ENCODE measurements around the gene YTHDF1. TPM values are rescaled to one million over a fixed set of nuclear protein-coding genes. Genes with fewer than 3 reads are reported as not detected.

YTHDF1 gene
- total RNA-seq, 6 donors from 2014 or later = 29.3 to 42.1 (median 31.6) TPM

DNA sequence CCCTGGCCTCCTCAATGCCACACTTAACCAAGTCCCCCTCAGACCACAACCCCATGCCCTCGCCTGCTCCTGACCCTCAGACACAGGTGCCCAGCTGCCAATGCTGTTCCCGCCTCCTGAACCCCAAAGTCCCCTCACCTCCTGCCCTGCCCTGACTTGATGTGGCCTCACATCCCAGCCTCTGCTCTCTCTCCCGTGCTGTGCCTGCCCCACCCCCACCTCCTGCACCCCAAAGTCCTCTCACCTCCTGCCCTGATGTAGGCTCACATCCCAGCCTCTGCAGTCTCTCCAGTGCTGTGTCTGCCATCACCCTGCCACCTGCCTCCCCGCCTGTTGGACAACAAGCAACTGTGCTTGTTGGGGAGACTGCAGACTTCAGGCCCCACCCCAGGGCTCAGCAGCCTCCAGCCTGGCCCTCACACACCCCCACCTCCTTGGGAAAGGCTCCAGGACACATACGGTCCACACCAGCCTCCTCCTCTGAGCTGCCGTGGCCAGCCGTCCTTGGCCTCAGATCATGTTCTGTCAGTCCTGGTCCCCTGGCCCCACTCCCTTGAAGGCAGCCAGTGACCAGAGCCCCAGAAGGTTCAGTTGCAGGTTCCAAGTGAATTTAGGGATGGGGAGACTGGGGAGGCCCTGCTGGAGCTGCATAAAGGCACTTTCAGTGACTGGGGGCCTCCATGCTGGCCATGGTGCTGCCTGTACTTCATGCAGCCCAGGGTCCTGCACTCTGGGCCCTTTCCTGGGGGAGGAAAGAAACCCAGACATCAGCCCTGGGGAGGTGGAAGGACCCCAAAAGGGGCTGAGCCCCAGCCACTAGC, 28.4 kb downstream of the YTHDF1 start:
- 73 to 79% methylated on average over 4 to 7 of the region's 7 CpGs for WGBS, 2 donors
- no peak overlapping the region for H3K27ac ChIP-seq
- no peaks in the 10 kb centered on the region for H3K4me1 ChIP-seq
- no peaks in the 10 kb centered on the region for H3K27me3 ChIP-seq
- ATAC-seq (ENCODE audit: low FRiP score in 2 of 2) = no peak
- H3K4me3 ChIP-seq = no peak overlapping the region
- no peaks in the 10 kb centered on the region for H3K36me3 ChIP-seq
- peak in 1 of 2 donors; percentile 45 for DNase-seq
- no peaks in the 10 kb centered on the region for H3K9me3 ChIP-seq
- no peak for TF ChIP-seq EP300 (IDR thresholded peaks at IDR 0.05)
- TF ChIP-seq POLR2AphosphoS5 (IDR thresholded peaks at IDR 0.05) = no peak
- TF ChIP-seq, protein P1, sequence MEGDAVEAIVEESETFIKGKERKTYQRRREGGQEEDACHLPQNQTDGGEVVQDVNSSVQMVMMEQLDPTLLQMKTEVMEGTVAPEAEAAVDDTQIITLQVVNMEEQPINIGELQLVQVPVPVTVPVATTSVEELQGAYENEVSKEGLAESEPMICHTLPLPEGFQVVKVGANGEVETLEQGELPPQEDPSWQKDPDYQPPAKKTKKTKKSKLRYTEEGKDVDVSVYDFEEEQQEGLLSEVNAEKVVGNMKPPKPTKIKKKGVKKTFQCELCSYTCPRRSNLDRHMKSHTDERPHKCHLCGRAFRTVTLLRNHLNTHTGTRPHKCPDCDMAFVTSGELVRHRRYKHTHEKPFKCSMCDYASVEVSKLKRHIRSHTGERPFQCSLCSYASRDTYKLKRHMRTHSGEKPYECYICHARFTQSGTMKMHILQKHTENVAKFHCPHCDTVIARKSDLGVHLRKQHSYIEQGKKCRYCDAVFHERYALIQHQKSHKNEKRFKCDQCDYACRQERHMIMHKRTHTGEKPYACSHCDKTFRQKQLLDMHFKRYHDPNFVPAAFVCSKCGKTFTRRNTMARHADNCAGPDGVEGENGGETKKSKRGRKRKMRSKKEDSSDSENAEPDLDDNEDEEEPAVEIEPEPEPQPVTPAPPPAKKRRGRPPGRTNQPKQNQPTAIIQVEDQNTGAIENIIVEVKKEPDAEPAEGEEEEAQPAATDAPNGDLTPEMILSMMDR (IDR thresholded peaks at IDR 0.05) = no peak
- no peak for TF ChIP-seq POLR2A (IDR thresholded peaks at IDR 0.05)

- H3K4me1 ChIP-seq = no peaks in the 10 kb centered on the region
- no peak overlapping the region for H3K4me3 ChIP-seq
- no peaks in the 10 kb centered on the region for H3K36me3 ChIP-seq
- peaks cover 0 to 3% (median 0%) of the 10 kb centered on the region in 4 donors for H3K27me3 ChIP-seq
- H3K9me3 ChIP-seq = no peaks in the 10 kb centered on the region
- WGBS, 2 donors = 78 to 82% methylated on average over 6 to 7 of the region's 8 CpGs
- no peak for ATAC-seq (ENCODE audit: low FRiP score in 2 of 2)
- no peak overlapping the region for H3K27ac ChIP-seq
- TF ChIP-seq POLR2AphosphoS5 (IDR thresholded peaks at IDR 0.05) = no peak
- TF ChIP-seq, protein P1 (IDR thresholded peaks at IDR 0.05) = no peak
- DNase-seq = no peak
Measured at GRCh38 chr20:63186528-63187316, 29.2 kb downstream of the YTHDF1 start.

DNA sequence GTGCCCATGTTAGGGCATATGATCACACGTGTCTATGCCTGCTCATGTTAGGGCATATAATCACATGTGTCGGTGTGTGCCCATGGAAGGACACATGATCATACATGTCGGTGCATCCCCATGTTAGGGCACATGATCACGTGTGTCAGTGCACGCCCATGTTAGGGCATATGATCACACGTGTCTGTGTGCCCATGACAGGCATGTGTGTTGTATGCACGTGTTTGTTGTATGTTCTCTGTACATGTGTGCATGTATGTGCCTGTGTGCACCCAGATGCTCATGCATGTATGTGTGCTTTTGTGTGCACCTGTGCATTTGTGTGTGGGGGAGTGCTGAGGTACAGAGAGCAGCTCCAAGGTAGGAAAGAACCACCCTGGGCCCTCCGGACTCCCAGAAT, 29.8 kb downstream of the YTHDF1 start:
- no peaks in the 10 kb centered on the region for H3K4me1 ChIP-seq
- H3K27me3 ChIP-seq = peaks cover 0 to 3% (median 0%) of the 10 kb centered on the region in 4 donors
- H3K27ac ChIP-seq = no peak overlapping the region
- H3K36me3 ChIP-seq = no peaks in the 10 kb centered on the region
- DNase-seq = no peak
- 84 to 100% methylated on average over 1 to 8 of the region's 8 CpGs for WGBS, 2 donors
- H3K4me3 ChIP-seq = no peak overlapping the region
- H3K9me3 ChIP-seq = no peaks in the 10 kb centered on the region
- no peak for ATAC-seq (ENCODE audit: low FRiP score in 2 of 2)
- TF ChIP-seq, protein P1 (IDR thresholded peaks at IDR 0.05) = no peak
- TF ChIP-seq POLR2AphosphoS5 (IDR thresholded peaks at IDR 0.05) = no peak
- no peak for TF ChIP-seq POLR2A (IDR thresholded peaks at IDR 0.05)
- no peak for TF ChIP-seq EP300 (IDR thresholded peaks at IDR 0.05)

DNA sequence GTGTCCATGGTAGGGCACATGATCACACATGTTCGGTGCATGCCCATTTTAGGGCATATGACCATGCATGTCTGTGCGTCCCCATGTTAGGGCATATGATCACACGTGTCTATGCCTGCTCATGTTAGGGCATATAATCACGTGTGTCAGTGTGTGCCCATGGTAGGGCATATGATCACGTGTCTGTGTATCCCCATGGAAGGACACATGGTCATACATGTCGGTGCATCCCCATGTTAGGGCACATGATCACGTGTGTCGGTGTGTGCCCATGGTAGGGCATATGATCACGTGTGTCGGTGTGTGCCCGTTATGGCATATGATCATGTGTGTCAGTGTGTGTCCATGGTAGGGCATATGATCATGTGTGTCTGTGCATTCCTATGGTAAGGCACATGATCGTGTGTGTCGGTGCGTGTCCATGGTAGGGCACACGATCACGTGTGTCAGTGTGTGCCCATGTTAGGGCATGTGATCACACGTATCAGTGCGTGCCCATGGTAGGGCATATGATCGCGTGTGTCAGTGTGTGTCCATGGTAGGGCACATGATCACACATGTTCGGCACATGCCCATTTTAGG, 30.6 kb downstream of the YTHDF1 start:
- WGBS, 2 donors = 90% methylated on average over 21 of the region's 21 CpGs
- no peaks in the 10 kb centered on the region for H3K4me1 ChIP-seq
- H3K27me3 ChIP-seq = peaks cover 0 to 8% (median 2%) of the 10 kb centered on the region in 4 donors
- H3K27ac ChIP-seq = no peak overlapping the region
- H3K4me3 ChIP-seq = no peak overlapping the region
- ATAC-seq (ENCODE audit: low FRiP score in 2 of 2) (no peak), DNase-seq (no peak)
- TF ChIP-seq POLR2A (IDR thresholded peaks at IDR 0.05) (no peak), EP300 (IDR thresholded peaks at IDR 0.05) (no peak), POLR2AphosphoS5 (IDR thresholded peaks at IDR 0.05) (no peak)
- TF ChIP-seq, protein P1 (IDR thresholded peaks at IDR 0.05) = no peak
- no peaks in the 10 kb centered on the region for H3K9me3 ChIP-seq
- no peaks in the 10 kb centered on the region for H3K36me3 ChIP-seq

All from upper lobe of left lung (tissue), 6 donors.